HG02571 (cell line): ENCODE results near the gene KCNC4.

ENCODE experiments used
- ATAC-seq: cut with Tn5 transposase; IDR thresholded peaks from one replicate; pipeline ENCODE4 v1.9.1; 2021; ENCODE audit warnings: mild to moderate bottlenecking, moderate library complexity; ENCODE audit not compliant: unreplicated experiment

Gene KCNC4

DNA sequence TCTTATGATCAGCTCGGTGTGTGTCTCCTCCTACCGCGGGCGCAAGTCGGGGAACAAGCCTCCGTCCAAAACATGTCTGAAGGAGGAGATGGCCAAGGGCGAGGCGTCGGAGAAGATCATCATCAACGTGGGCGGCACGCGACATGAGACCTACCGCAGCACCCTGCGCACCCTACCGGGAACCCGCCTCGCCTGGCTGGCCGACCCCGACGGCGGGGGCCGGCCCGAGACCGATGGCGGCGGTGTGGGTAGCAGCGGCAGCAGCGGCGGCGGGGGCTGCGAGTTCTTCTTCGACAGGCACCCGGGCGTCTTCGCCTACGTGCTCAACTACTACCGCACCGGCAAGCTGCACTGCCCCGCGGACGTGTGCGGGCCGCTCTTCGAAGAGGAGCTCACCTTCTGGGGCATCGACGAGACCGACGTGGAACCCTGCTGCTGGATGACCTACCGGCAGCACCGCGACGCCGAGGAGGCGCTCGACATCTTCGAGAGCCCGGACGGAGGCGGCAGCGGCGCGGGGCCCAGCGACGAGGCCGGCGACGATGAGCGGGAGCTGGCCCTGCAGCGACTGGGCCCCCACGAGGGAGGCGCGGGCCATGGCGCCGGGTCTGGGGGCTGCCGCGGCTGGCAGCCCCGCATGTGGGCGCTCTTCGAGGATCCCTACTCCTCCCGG, 1.5 kb downstream of the KCNC4 start:
- no peak for ATAC-seq

DNA sequence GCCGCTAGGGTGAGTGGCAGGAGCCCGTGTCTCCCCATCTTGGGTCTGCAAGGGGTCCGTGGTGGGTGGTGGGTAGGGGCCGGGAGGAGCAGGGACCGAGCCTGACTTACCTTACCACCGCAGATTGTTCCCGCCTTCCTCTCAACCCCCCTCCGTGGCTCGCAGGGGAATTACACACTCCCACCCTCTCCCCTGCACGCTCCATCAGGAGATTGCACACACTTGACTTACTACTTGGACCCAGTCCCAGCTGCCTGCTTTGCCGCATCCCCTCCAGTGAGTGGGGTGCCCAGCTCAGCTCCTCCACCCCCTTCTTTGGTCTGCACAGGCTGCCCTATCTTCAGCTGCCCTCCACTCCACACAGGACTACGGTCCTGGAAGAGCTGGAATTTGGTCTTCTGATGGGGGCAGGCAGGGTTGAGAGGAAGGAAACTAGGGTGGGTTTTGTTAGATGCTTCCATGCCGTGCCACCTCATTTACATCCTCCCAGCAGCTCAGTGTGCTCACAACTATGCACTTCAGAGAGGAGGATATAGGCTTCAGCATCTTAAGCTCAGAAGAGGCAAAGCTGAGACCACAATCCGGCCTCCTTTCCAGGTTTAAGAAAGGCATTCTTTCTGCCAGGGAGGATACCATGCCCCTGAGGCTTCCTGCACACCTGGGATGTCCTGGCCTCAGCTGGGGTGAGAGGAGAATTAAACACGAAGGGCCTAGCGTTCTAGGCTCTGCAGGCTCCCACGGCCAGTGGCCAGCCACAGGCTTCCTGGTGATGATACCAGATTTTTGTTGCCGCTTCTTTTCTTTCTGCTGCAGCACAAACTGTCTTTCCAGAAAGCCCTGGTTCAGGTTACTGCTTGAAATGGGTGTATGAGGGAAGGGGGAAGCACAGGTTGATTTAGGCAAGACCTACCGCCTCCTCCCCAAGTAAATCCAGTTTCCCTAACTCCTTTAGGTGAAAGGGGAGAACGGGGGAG, 2.3 kb downstream of the KCNC4 start:
- no peak for ATAC-seq

DNA sequence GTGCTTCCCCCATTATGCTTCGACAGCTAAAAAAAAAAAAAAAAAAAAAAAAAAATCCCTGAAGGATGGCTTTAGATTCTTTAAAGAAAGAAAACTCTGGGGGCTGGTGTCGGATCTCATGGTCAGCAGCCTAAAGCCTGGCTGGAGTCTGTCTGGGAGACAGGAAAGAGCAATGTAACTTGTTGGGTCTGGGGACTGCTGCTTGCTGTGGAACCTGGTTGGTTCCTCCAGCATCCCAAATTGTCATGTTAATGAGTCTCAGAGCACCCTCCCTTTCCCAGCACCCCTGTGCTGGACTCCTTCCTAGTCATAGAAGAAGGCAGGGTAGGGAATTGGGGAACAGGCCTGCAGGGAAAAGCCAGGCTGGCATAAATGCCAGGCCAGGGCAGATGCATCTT, 3.0 kb downstream of the KCNC4 start:
- no peak for ATAC-seq

DNA sequence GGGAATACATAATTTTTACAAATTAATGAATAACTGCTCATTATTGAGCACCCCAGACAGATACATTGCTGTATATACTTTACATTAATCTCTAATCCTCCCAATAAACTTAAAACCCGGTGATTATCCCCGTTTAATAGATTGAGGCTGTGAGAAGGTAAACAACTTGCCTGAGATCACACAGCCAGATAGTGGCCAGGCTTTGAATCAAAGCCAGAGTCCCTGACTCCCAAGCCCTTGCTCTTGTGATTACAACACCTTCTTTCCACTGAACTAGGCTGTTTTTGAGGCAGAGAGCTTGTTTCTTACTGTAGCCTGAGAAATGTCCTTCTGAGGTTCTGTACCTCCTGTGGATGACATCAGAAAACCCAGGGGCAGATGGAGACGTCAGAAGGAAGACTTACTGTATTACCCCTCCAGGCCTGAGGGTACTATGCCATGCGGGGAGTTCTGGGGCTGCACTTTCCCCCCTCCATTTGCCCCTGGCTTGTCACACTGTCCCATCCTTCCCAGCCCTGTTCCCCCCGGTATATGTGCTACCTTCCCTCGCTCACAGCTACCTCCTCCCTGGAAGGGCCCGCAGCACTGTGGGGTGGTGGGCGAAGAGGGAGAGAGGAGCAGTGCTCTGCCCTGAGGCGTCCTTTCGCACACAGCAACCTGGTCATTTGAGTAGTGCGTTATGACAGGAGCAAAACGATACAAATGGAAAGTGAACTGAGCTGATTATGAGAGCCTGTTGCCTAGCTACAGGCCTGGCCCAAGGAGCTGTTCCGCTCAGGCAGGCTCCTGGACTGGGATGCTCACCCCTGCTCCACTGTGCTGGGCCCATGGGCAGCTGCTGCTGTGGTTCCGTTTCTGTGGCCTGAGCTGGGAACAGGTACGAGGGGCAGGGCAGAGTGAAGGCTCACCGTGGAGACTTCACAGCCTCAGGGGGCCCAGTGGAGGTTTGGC, 4.6 kb downstream of the KCNC4 start:
- no peak for ATAC-seq

DNA sequence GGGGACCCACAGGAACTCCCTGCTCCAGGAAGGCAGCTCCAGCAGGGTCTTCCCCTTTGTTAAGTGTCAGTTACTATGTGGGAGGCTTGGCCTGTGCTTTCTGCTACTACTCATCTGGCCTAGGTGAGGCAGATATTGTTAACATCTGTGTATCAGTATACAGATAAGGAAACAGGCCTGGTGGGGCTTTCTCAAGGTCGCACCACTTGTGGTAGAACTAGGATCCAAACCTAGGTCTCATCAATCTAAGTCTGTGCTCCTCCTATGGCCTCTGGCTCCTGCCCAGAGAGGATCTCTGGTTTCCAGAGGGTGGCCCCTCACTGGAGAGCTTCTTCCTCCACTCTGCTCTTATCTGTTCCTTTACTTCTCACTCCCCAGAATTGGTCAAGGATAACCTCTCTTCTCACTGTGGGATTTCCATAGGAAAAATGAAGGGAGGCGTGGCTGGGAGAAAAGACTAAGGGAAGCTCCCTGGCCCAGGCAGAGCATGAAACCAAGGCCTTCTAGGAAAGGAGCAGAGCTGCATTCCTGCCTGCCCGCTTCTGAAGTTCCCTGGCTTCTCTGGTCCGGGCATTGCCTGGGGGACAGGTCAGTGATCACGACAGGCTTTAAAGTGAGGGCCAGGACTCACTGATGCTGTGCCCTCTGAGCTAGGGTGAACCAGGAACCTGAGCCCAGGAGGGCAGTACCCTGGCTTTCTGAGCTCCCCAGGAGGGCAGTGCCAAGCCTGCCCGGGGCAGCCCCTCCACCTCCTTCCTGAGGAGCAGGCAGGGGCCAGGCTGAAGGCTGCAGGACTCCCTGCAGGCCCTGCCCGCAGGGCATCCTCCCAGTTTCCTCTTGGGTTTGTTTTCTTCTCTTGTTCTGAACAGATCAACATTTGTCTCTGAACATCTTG, 5.8 kb downstream of the KCNC4 start:
- no peak for ATAC-seq

DNA sequence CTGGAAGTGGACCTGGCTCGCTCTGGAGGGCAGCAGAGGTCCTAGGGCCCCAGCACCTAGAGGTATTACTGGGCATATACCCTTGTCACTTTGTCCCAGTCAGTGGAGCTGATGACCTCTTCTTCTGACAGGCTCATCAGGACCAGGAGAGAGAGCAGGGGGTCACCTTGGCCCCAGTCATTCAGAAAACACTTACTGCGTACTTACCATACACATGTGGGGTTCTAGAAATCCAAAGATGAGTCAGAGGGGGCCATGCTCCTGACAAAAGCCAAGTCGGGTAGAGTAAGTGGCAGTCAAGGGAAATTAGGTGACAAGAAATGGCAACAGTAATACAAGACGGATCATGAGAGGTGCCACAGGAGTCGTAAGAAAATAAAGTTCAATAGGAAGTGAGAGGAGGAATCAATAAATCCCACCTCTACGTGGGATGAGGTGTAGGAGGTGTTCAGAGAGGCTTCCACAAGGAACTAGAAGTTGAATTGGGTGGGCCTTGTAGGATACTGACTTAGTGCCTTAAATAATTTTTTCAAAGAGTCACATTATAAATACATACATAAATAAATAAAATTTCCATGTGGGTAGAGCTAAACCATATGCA, 6.8 kb downstream of the KCNC4 start:
- ATAC-seq: no peak

DNA sequence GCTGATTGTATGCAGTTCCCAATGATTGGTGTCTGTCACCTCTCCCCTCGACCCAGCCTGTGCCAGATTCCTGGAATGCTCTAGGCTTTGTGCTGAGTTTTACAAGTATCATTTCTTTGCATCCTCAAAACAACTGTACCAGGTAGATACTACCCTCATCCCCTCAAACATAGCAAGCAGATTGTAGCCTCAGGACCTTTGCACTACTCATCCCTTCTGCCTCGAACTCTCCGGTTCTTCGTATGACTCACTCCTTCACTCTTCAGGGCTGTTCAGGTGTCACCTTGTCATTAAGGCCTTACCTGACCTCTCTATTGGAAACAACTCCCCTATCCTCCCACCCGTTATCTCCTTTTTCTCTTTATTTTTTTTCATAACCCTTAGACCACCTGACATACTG, 8.0 kb downstream of the KCNC4 start:
- no peak for ATAC-seq

DNA sequence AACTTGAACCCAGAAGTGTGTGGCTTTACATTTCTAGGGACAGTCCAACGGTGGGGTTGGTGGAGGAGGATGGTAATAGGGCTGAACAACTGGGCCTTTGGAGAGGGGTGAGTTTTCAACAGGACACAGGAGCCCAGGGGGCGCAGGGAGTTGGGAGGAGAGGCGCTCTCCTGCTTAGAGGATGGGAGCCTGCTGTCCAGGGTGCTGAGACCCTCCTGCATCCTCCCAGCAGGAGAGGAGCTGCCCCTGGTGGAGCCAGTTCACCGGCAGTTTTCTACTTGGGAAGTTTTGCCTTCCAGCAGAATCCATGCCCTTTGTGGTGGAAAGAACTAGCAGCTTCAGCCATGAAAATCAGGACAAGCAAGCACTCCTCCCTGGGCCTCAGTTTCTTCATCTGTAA, 8.6 kb downstream of the KCNC4 start:
- ATAC-seq: no peak

DNA sequence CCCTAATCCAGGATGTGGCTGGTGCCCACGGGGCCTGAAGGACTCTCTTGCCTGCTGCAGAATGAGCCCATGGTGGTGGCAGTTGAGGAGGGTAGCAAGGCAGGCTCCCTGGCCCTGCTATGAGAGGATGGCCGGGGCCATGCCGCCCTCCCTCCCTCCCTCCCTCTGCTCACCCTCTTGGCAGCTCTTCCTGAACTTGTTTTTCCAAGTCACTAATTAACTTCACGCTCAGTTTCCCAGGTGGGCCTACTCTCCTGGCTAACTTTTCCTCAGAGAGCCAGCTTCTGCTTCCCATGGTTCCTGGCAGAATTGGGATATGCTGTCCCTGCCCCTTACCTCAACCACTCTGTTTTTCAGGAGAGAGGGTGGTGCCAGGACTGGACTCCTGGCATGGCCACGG, 10.2 kb downstream of the KCNC4 start:
- ATAC-seq: no peak

DNA sequence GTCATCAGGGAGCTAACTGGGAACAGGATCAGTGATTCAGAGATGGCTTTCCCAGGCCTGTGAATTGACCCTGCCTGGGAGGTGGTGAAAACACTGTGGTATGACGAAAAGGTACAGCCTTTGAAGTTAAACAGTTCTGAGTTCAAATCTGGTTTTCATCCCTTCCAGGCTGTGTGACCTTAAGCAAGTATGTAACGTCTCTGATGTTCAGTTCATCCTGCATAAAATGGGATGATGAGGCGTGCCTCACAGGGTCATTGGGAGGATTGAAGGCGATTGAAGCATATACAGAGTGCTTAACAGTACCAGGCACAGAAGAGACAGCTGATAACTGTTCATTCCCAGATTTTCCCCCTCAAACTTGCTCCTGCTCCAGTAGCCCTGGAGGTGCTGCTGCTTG, 11.0 kb downstream of the KCNC4 start:
- no peak for ATAC-seq

DNA sequence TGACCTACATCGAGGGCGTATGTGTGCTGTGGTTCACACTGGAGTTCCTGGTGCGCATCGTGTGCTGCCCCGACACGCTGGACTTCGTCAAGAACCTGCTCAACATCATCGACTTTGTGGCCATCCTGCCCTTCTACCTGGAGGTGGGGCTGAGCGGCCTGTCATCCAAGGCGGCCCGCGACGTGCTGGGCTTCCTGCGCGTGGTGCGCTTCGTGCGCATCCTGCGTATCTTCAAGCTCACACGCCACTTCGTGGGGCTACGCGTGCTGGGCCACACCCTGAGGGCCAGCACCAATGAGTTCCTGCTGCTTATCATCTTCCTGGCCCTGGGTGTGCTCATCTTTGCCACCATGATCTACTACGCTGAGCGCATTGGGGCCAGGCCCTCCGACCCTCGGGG, 13.0 kb downstream of the KCNC4 start:
- no peak for ATAC-seq

DNA sequence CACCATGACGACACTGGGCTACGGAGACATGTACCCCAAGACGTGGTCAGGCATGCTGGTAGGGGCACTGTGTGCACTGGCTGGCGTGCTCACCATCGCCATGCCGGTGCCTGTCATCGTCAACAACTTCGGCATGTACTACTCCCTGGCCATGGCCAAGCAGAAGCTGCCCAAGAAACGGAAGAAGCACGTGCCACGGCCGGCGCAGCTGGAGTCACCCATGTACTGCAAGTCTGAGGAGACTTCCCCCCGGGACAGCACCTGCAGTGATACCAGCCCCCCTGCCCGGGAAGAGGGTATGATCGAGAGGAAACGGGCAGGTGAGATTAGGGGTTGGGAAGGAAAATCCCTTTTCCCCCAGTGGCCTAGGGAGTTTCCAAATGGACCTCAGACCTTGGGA, 13.5 kb downstream of the KCNC4 start:
- no peak for ATAC-seq

DNA sequence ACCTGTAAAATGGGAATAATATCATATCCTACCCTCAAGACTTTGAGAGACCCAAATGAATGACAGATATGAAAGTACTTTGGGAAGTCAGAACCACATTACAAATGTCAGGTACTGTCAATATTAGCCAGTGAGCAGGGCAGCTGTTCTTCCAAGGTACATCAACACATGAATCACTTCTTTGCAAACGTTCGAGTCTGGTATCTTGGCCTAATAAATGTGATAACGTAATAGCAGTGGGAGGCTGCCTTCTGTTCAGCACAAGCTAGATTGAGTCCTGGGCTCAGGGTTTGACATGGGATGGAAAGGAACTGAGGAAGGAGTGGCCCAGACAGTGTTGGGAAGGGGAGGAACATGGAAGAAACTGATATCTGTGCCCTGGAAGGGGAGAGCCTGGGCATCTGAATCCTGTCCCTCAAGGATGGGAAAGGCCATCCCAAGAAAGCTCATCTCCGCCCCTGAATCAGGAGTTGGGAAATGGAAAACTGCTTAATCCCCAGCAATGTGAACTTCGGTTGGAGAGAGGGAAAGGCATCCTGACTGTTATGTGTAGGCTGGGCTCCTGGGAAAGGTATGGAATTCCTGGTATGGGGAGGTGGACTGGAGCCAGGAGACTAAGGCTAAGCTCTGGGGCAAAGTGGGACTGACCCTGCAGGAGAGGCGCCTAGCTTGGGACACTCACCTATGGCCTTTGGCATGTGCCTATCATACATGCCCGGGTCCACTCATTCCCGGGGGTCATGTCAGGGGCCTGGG, 14.3 kb downstream of the KCNC4 start:
- no peak for ATAC-seq

DNA sequence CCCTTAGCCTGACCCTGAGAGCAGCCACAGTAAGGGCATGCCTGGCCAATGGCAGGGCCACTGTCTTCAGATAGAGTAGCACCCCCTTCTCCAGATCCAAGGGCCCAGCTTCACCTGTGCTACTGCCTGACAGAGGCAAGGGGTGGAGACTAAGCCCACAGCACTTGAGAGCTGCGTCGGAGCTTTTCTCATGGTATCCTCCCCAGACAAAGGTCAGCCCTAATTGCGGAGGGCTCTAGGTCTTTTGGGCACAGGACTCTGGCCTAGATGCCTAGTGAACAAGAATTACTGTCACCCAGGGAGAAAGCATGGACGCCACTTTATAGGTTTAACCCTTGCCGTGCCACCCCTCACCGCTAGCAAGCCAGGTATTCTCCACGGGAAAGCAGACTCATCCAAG, 15.1 kb downstream of the KCNC4 start:
- no peak for ATAC-seq

DNA sequence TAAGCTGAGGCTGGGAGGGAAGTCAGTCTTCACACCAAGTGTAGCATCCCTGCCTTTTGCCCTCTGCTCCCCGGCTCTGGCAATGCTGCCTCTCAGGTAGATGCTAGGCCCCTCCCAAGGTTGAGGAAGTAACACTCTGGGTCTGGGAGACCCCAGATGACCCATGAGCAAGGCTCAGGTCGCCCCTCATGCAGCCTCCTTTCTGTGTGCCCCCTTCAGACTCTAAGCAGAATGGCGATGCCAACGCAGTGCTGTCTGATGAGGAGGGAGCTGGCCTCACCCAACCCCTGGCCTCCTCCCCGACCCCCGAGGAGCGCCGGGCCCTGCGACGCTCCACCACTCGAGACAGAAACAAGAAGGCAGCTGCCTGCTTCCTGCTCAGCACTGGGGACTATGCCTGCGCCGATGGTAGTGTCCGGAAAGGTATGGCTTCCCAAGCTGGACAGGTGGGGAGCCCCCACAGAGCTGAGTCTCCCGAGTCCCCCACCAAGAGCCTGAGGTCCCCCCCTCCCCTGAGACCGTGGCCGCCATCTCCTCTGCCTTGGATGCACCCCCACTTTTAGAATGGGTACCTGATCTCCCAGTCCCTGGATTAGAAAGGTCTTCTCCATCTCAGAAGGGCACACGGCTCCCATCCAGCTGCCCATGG, 15.8 kb downstream of the KCNC4 start:
- no peak for ATAC-seq

DNA sequence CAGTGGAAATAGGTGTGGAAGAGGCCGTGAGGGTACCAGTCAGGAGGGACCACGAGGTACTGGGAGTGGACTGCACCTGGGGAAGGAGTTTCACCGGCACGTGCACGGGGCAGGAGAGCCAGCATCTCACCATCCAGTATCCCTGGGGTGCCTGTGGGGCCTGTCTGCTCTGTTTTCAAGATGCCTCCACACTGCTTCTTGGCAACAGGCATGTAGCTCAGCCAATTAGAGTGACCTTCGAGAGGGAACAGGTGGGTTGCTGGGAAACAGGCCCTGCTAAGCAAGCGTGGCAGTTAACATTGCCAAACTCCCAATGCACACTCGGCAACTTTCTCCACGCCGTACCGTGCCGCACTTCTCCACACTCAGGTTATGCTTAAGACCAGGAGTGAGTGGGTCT, 17.7 kb downstream of the KCNC4 start:
- ATAC-seq: no peak

DNA sequence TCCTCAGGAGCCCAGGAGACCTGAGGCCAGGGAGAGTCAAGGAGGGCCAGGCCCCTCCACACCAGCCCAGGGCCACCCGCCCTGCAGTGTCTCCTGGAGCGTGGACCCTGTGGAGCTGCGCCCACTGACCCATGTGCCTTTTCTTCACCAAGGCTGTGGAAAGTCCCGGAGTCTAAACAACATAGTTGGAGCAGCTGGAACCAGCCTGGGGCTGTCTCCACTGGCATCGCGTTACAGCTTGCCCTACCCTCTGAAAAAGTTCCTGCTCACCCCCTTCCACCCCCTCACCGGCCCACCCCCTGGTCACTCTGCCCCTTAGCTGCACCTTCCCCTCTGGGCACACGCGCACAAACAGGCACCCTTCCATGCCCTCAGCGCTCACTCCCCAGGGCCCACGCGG, 18.3 kb downstream of the KCNC4 start:
- no peak for ATAC-seq

DNA sequence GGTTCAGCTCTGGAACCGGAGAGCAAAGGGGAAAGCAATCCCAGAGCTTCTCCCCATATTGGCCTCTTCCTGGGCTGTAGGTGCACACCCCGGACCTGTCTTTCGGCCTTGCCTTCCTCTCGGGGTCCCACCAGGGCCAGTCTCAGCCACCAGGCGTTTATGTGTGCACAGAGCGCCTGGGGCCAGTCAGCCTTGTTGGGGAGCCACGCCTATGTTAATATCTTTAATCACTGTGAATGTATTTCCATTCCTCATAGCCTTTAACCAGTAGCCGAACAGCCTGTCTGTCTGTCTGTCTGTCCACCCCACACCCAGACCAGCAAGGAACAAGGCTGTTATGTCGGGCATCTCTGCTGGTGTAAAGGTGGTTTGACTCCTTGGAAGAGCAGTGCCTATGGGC, 18.8 kb downstream of the KCNC4 start:
- ATAC-seq: no peak
